GM18867 (cell line): ENCODE measurements around the gene TPM2.

ENCODE experiments used
- ATAC-seq: cut with Tn5 transposase; IDR thresholded peaks from one replicate; pipeline ENCODE4 v1.9.1; 2021; ENCODE audit warnings: mild to moderate bottlenecking, moderate library complexity; ENCODE audit not compliant: unreplicated experiment

The TPM2 gene

DNA sequence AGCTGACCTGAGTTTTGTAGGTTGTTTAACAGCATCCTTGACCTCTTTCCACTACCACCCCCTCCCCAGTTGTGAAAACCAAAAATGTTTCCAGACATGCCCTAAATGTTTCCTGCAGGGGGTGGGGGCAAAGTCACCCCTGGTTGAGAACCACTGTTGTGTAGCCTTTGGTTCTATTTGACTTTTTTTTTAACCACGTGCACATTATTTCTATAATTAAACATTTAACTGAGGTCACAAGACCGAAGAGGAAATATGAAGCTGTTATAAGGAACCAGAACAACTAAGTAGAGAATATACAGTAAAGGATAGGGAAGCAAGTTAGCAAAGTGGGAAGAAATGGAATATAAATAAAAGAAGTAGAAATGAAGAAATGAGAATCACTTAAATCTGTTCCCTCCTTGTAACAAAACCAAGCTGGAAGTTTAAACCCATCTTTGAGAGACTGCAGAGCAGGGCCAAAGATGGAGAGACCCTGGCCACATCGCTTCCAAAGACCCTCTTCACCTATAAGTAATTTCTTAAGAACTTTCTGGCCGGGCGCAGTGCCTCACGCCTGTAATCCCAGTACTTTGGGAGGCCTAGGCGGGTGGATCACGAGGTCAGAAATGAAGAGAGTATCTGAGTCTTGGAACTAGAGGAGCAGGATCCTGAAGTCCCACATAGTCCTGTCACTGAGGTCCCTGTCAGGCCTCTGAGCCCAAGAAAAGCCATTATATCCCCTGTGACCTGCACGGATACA is 53.4 kb downstream of the TPM2 start:
- no peak for ATAC-seq

DNA sequence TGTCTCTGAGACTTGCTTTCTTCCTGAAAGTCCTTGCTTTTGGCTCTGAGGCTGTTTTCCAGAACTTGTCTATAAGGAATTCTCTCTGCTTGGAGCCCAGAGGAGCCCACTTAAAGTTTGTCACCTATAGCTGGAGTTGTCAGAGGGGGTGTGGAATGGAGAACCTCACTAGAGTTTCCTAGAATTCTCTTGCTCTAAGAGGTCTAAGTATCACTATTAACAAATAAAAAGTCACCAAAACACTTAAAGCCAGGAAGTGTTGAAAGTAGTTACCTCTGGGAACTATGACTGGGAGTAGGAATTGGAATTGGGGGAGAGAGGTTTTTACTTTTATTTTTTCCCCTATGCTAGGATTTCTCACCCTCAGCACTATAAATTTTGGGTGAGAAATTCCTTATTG is 54.0 kb downstream of the TPM2 start:
- no peak for ATAC-seq
